Lower leg skin (tissue), 3 donors: ENCODE data around the gene DOK4.

Experiments used
- CTCF ChIP-seq, 3 donors: fragments of 450-650 bp; IDR thresholded peaks; one replicate each; pipeline ENCODE4 v1.5.1; 2016; ENCODE audit warnings: antibody characterized with exemption in 3 of 3, mild to moderate bottlenecking in 3 of 3, moderate library complexity in 2 of 3
- POLR2A ChIP-seq, 2 donors: fragments of 450-650 bp; IDR thresholded peaks; one replicate each; pipeline ENCODE4 v1.6.1; 2016 to 2017; ENCODE audit warnings: antibody characterized with exemption in 2 of 2, mild to moderate bottlenecking in 1 of 2, moderate library complexity in 1 of 2

GRCh38 chr16:57472665-57473060 is 13.6 kb downstream of the DOK4 start:
- TF ChIP-seq CTCF (IDR thresholded peaks at IDR 0.05) (no peak), POLR2A (IDR thresholded peaks at IDR 0.05) (no peak)
